ENCODE results near the gene SLC7A10. TPM values are rescaled to one million over a fixed set of nuclear protein-coding genes. Genes with fewer than 3 reads are reported as not detected.

The SLC7A10 gene
- total RNA-seq, 1 donor from 2014 or later, result not detected

DNA sequence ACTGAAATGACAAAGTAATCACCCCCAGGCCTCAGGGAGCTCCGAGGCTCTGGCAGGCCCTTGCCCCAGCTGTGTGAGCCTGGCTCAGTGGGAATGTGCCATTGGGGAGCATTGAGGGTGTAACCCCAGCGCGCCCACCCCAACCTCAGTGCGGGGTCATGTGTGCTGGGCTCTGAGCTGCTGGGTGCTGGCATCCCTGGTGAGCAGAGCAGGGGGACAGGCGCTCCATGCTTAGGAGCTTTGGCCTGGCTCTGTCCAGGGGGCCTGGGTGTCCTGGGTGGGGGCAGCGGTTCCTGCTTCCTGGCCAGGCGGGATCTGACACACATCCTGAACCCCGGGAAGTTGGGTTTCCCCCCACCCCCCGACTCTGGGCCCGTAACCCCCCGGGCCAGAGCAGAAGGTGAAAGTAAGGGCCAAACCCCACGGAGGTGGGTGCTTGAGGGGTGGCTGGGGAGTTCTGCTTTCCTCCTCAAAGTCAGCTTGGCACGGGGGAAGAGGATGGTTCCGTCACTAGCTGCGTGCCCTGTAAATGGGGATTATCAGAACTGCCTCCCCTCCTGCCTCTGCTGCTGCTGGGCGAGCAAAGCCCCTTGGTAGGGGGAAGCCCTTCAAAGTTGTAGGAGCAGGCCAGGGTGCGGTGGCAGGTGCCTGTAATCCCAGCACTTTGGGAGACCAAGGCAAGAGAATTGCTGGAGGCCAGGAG lies 29.9 kb downstream of the SLC7A10 start:
- no peak overlapping the region for H3K27ac Mint-ChIP-seq (ENCODE audit: unreplicated experiment)
- H3K4me1 Mint-ChIP-seq (ENCODE audit: unreplicated experiment), result peaks cover 5% of the 10 kb centered on the region
- peaks cover under 1% of the 10 kb centered on the region for H3K27me3 Mint-ChIP-seq (ENCODE audit: unreplicated experiment)
- TF ChIP-seq, protein P1, sequence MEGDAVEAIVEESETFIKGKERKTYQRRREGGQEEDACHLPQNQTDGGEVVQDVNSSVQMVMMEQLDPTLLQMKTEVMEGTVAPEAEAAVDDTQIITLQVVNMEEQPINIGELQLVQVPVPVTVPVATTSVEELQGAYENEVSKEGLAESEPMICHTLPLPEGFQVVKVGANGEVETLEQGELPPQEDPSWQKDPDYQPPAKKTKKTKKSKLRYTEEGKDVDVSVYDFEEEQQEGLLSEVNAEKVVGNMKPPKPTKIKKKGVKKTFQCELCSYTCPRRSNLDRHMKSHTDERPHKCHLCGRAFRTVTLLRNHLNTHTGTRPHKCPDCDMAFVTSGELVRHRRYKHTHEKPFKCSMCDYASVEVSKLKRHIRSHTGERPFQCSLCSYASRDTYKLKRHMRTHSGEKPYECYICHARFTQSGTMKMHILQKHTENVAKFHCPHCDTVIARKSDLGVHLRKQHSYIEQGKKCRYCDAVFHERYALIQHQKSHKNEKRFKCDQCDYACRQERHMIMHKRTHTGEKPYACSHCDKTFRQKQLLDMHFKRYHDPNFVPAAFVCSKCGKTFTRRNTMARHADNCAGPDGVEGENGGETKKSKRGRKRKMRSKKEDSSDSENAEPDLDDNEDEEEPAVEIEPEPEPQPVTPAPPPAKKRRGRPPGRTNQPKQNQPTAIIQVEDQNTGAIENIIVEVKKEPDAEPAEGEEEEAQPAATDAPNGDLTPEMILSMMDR (IDR thresholded peaks at IDR 0.05), result no peak
- H3K36me3 Mint-ChIP-seq (ENCODE audit: unreplicated experiment), result no peaks in the 10 kb centered on the region
- peak overlapping the region; percentile 84 for H3K4me3 Mint-ChIP-seq (ENCODE audit: unreplicated experiment)
- no peaks in the 10 kb centered on the region for H3K9me3 Mint-ChIP-seq (ENCODE audit: unreplicated experiment)
- DNase-seq (ENCODE audit: extremely low spot score, unreplicated experiment), result no peak

- Mint-ChIP-seq H3K36me3 (ENCODE audit: unreplicated experiment) (no peaks in the 10 kb centered on the region), H3K4me1 (ENCODE audit: unreplicated experiment) (peaks cover 5% of the 10 kb centered on the region), H3K27ac (ENCODE audit: unreplicated experiment) (peak overlapping the region; percentile 52), H3K27me3 (ENCODE audit: unreplicated experiment) (peaks cover 6% of the 10 kb centered on the region), H3K9me3 (ENCODE audit: unreplicated experiment) (no peaks in the 10 kb centered on the region), H3K4me3 (ENCODE audit: unreplicated experiment) (peak overlapping the region; percentile 84)
- no peak for DNase-seq (ENCODE audit: extremely low spot score, unreplicated experiment)
- TF ChIP-seq, protein P1 (IDR thresholded peaks at IDR 0.05), result no peak
Observed at GRCh38 chr19:33194886-33195644, 30.6 kb downstream of the SLC7A10 start.

DNA sequence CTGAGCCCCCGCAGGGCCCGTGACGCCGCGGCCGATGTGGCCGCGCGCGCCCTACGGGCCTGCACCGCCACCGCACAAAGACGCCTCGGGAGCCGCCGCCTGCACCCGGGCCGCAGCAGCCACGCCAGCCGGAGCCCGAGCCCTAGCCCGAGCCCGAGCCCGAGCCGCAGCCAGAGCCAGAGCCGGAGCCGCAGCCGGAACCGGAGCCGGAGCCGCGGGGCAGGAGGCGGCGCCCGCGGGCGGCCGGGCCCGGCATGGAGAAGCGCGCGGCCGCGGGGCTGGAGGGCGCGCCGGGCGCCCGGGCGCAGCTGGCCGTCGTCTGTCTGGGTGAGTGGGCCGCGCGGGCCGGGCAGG lies 31.1 kb downstream of the SLC7A10 start:
- H3K27me3 Mint-ChIP-seq (ENCODE audit: unreplicated experiment), result peaks cover 6% of the 10 kb centered on the region
- H3K4me1 Mint-ChIP-seq (ENCODE audit: unreplicated experiment), result peaks cover 5% of the 10 kb centered on the region
- no peaks in the 10 kb centered on the region for H3K9me3 Mint-ChIP-seq (ENCODE audit: unreplicated experiment)
- no peak for DNase-seq (ENCODE audit: extremely low spot score, unreplicated experiment)
- H3K4me3 Mint-ChIP-seq (ENCODE audit: unreplicated experiment), result no peak overlapping the region
- TF ChIP-seq, protein P1 (IDR thresholded peaks at IDR 0.05), result no peak
- no peak overlapping the region for H3K27ac Mint-ChIP-seq (ENCODE audit: unreplicated experiment)
- no peaks in the 10 kb centered on the region for H3K36me3 Mint-ChIP-seq (ENCODE audit: unreplicated experiment)

DNA sequence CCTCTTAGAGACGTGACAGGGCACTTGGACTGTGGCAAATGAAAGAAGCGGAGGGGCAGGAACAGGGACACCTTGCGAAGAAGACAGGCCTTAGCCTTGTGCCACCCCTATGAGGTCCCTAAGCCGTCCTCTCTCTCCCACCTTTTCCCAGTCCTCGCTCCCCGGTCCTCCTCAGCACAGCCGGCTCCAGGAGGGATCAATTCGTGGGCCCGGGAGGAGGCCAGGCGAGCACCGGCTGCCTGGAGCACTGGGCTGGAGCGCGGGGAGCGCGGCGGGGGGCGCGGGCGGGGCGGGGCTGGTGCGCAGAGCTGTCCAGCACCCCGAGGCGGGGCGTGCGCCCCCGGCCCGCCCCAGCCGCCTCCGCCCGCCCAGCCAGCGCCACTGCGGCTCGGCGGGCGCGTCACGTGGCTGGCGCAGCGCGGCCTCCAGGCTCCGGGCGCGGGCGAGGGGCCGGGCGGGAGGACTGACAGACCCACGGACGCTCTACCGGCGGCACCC lies 31.7 kb downstream of the SLC7A10 start, which contains the start of gene LRP3:
LRP3 (plus strand) TSS at position 466 of the 498 bp plus-strand sequence. CDS start 456 bp downstream, outside the sequence.
- TF ChIP-seq, protein P1 (IDR thresholded peaks at IDR 0.05), result no peak
- no peaks in the 10 kb centered on the region for H3K9me3 Mint-ChIP-seq (ENCODE audit: unreplicated experiment)
- peaks cover 5% of the 10 kb centered on the region for H3K4me1 Mint-ChIP-seq (ENCODE audit: unreplicated experiment)
- H3K27ac Mint-ChIP-seq (ENCODE audit: unreplicated experiment), result peak within 1 kb of the TSS; percentile 52
- peak within 1 kb of the TSS; percentile 84 for H3K4me3 Mint-ChIP-seq (ENCODE audit: unreplicated experiment)
- DNase-seq (ENCODE audit: extremely low spot score, unreplicated experiment), result no peak
- peaks cover 6% of the 10 kb centered on the region for H3K27me3 Mint-ChIP-seq (ENCODE audit: unreplicated experiment)
- no peaks in the 10 kb centered on the region for H3K36me3 Mint-ChIP-seq (ENCODE audit: unreplicated experiment)

All from osteocyte (in vitro differentiated cells).